ENCODE data around the gene PTPRN2. TPM values are rescaled to one million over a fixed set of nuclear protein-coding genes. Genes with fewer than 3 reads are reported as not detected.

The PTPRN2 gene
- total and polyA plus RNA-seq, 2 donors (not counting 3 experiments of a cell fraction or from before 2014, with no cell fraction given) = 0.62 to 0.88 TPM

DNA sequence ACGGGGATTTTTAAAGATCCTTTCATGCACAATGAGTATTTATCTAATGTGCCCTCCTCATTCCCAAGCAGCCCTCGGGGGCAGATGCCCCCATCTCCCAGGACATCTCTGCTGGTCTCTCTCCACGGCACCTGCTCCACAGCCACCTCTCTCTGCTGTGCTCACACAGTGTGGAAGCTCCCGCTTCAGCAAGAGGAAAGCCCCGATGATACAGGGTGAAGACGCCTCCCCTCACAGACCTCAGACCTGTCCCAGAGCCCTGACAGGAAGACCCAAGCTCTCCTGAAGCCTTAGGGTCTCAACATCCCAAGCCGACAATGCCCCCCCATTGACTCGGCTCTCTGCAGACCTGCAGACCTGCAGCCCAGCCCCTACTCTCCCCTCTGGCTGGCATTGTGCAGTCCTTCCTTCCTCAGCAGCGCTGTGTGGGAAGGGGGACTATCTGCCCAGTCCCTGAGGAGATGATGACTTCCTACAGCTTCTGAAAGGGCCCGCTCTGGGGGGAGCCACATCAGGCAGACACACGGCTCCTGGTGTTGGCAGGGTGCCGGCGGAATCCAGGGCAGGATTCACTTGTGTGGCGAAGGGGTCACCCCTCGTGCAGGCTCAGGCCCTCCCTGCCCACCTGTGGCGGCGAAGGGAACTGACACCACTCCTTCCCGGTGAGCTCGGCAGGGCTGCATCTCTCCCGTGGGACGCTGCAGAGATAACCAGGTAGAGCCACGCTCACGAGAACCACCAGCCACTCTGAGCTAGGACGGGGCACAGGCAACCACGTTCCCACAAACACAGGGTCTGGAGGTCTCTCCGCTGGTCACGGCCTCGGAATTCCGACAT is 61.8 kb downstream of the PTPRN2 start:
- no peak for FAIRE-seq
- BruUV-seq (replicated peaks) = no TSS peak

More for the DNA sequence above, 61.8 kb downstream of the PTPRN2 start:
- Histone ChIP-seq H3K9me3 (replicated peaks; ENCODE audit: control insufficient read depth, insufficient read depth, low read length) (peaks cover 8% of the 10 kb centered on the region), H3K4me3 (replicated peaks in 1 of 3; ENCODE audit: insufficient read depth in 1 of 3, low read depth in 1 of 3, low read length in 3 of 3) (no peak overlapping the region), H3K79me2 (ENCODE audit: control insufficient read depth, insufficient read depth, low read length) (no peaks in the 10 kb centered on the region), H4K20me1 (replicated peaks; ENCODE audit: control insufficient read depth, extremely low read depth, insufficient read depth, low read length) (no peaks in the 10 kb centered on the region), H2AFZ (ENCODE audit: low read depth, low read length) (no peak overlapping the region), H3K36me3 (ENCODE audit: control insufficient read depth in 2 of 2, extremely low read depth in 1 of 2, insufficient read depth in 2 of 2, low read length in 2 of 2) (no peaks in the 10 kb centered on the region), H3K27ac (ENCODE audit: insufficient read depth, low read depth, low read length) (no peak overlapping the region), H3K9me1 (replicated peaks; ENCODE audit: control insufficient read depth, extremely low read depth, insufficient read depth, low read length) (no peaks in the 10 kb centered on the region), H3K9ac (replicated peaks; ENCODE audit: extremely low read depth, insufficient read depth, low read length) (no peak overlapping the region), H3K4me1 (ENCODE audit: control insufficient read depth, extremely low read depth, insufficient read depth, low read length) (no peaks in the 10 kb centered on the region), H3K4me2 (ENCODE audit: insufficient read depth, low read length) (no peak overlapping the region), H3K27me3 (ENCODE audit: control insufficient read depth in 2 of 2, insufficient read depth in 2 of 2, low read length in 2 of 2) (no peaks in the 10 kb centered on the region)
- TF ChIP-seq, protein P1, sequence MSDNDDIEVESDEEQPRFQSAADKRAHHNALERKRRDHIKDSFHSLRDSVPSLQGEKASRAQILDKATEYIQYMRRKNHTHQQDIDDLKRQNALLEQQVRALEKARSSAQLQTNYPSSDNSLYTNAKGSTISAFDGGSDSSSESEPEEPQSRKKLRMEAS (IDR thresholded peaks at IDR 0.05; ENCODE audit: insufficient read depth, insufficient read length) = no peak
- no peak for TF ChIP-seq JUN (IDR thresholded peaks at IDR 0.05; ENCODE audit: borderline replicate concordance, insufficient read depth, insufficient read length, low read depth)
- TF ChIP-seq, protein P2, sequence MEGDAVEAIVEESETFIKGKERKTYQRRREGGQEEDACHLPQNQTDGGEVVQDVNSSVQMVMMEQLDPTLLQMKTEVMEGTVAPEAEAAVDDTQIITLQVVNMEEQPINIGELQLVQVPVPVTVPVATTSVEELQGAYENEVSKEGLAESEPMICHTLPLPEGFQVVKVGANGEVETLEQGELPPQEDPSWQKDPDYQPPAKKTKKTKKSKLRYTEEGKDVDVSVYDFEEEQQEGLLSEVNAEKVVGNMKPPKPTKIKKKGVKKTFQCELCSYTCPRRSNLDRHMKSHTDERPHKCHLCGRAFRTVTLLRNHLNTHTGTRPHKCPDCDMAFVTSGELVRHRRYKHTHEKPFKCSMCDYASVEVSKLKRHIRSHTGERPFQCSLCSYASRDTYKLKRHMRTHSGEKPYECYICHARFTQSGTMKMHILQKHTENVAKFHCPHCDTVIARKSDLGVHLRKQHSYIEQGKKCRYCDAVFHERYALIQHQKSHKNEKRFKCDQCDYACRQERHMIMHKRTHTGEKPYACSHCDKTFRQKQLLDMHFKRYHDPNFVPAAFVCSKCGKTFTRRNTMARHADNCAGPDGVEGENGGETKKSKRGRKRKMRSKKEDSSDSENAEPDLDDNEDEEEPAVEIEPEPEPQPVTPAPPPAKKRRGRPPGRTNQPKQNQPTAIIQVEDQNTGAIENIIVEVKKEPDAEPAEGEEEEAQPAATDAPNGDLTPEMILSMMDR (IDR thresholded peaks at IDR 0.05; ENCODE audit: extremely low read depth in 1 of 2, insufficient read depth in 1 of 2, low read depth in 1 of 2, low read length in 2 of 2) = no peak
- no peak for TF ChIP-seq MYC (IDR thresholded peaks at IDR 0.05; ENCODE audit: low read depth, low read length)
- TF ChIP-seq FOS (IDR thresholded peaks at IDR 0.05; ENCODE audit: borderline replicate concordance, insufficient read depth, low read length) = no peak
- TF ChIP-seq EZH2 (IDR thresholded peaks at IDR 0.05; ENCODE audit: borderline replicate concordance, low read depth, low read length, severe bottlenecking) = no peak
- no peak for TF ChIP-seq POLR2A (IDR thresholded peaks at IDR 0.05; ENCODE audit: low read depth, low read length)
- TF ChIP-seq POLR2AphosphoS5 (IDR thresholded peaks at IDR 0.05; ENCODE audit: insufficient read depth, low read depth, low read length) = no peak
- POLR2A ChIA-PET = no interaction called here
- CTCF ChIA-PET = no interaction called here
- intact Hi-C loops (cut with micrococcal nuclease) (no loop called here), dilution Hi-C loops (cut with MboI; ENCODE audit: extremely low pct_ligation_motif_present, low sequenced_read_pairs) (no loop called here)
- DNase-seq (ENCODE audit: low read depth, low spot score) = no peak

Data from endothelial cell of umbilical vein (primary cell).